HCT116 (cell line): Measurements from ENCODE around the gene TAF6L. TPM values are rescaled to one million over a fixed set of nuclear protein-coding genes. Genes with fewer than 3 reads are reported as not detected.
A peak's percentile ranks its signal among the peaks of the same experiment; 100 is the strongest.

Experiments used
- ATAC-seq: fragments of 200-7000 bp; cut with Tn5 transposase; 2 replicates; pipeline ENCODE4 v1.9.1; 2020; ENCODE audit warnings: mild to moderate bottlenecking, moderate library complexity
- BruUV-seq: library from RNA; stranded (reverse); fragments of 400-500 nt; replicated peaks from 2 replicates; lab custom pipeline; 2021; lab: Mats Ljungman, UMichigan
- CTCF ChIA-PET: fragments of 300-600 bp; sonication (Branson Sonifier 250); formaldehyde crosslinking; loops from one replicate; lab custom pipeline; 2021; ENCODE audit warnings: antibody characterized with exemption; lab: Charles Lee
- POLR2A ChIA-PET: fragments of 300-600, 350-600 bp; sonication (Branson Sonifier 250); formaldehyde crosslinking; loops from one replicate; lab custom pipeline; 2021; ENCODE audit warnings: antibody characterized with exemption; lab: Charles Lee
- RAD21 ChIA-PET, 2 experiments: fragments of 300-600 bp; sonication (Branson Sonifier 250); formaldehyde crosslinking; loops; one replicate each; lab custom pipeline; 2023; ENCODE audit warnings: low total read pairs in 2 of 2; ENCODE audit not compliant: uncharacterized antibody in 2 of 2, unreplicated experiment in 2 of 2, low non-redundant PET in 1 of 2; lab: Charles Lee
- DNase-seq: peaks from one replicate; pipeline ENCODE4 v3.0.0-alpha.2; 2010; ENCODE audit warnings: low read depth, low spot score
- H2AFZ ChIP-seq: fragments of 200-600 bp; shearing (Covaris generic), sonication (generic); 2 replicates; pipeline ENCODE4 v1.6.1; 2017; ENCODE audit warnings: low read depth, mixed run types, mixed read lengths, antibody characterized with exemption, low read length; ENCODE audit not compliant: poor library complexity, severe bottlenecking
- H3K27ac ChIP-seq: 2 replicates; pipeline ENCODE4 v1.5.1; 2012; ENCODE audit warnings: low read depth, low read length
- H3K27me3 ChIP-seq: fragments of 200-600 bp; sonication (generic); 2 replicates; pipeline ENCODE4 v1.6.1; 2016; ENCODE audit warnings: mixed run types, low read length, mixed read lengths; ENCODE audit not compliant: insufficient read depth
- H3K36me3 ChIP-seq, 2 experiments: fragments of 200-500 bp in 1 of 2; fragments of 200-600 bp in 1 of 2; sonication (Bioruptor generic) in 1 of 2; sonication (generic) in 1 of 2; 2 replicates each; pipeline versions ENCODE4 v1.5.1 to v1.6.1; 2014 to 2016; ENCODE audit warnings: low read length in 2 of 2, inconsistent platforms in 1 of 2, mixed read lengths in 1 of 2, mixed run types in 1 of 2; ENCODE audit not compliant: insufficient read depth in 2 of 2, control insufficient read depth in 1 of 2
- H3K4me1 ChIP-seq, 2 experiments: fragments of 200-600 bp in 1 of 2; sonication (generic) in 1 of 2; 2 replicates each; pipeline versions ENCODE4 v1.5.1 to v1.6.1; 2012 to 2017; ENCODE audit warnings: low read length in 2 of 2, inconsistent platforms in 1 of 2, mild to moderate bottlenecking in 1 of 2, mixed read lengths in 1 of 2, mixed run types in 1 of 2, moderate library complexity in 1 of 2; ENCODE audit not compliant: insufficient read depth in 2 of 2, control insufficient read depth in 1 of 2
- H3K4me2 ChIP-seq: fragments of 200-600 bp; sonication (generic); 2 replicates; pipeline ENCODE4 v1.6.1; 2017; ENCODE audit warnings: mixed run types, low read length, mixed read lengths
- H3K4me3 ChIP-seq, 2 experiments: fragments of 200-600 bp in 1 of 2; sonication (generic) in 1 of 2; replicated peaks in 1 of 2; 2 replicates each; pipeline ENCODE4 v1.5.1; 2011 to 2016; ENCODE audit warnings: low read length in 2 of 2, control low read depth in 1 of 2, low read depth in 1 of 2, mild to moderate bottlenecking in 1 of 2, mixed read lengths in 1 of 2, mixed run types in 1 of 2
- H3K79me2 ChIP-seq: fragments of 200-600 bp; sonication (generic); 2 replicates; pipeline ENCODE4 v1.6.1; 2017; ENCODE audit warnings: mild to moderate bottlenecking, mixed run types, low read length, moderate library complexity, mixed read lengths; ENCODE audit not compliant: insufficient read depth
- H3K9ac ChIP-seq: fragments of 200-600 bp; sonication (generic); 2 replicates; pipeline ENCODE4 v1.6.1; 2016; ENCODE audit warnings: low read length, mixed read lengths
- H3K9me2 ChIP-seq: fragments of 200-600 bp; sonication (generic), shearing (Covaris generic); 2 replicates; pipeline ENCODE4 v1.6.1; 2017; ENCODE audit warnings: mixed run types, mild to moderate bottlenecking, moderate library complexity; ENCODE audit not compliant: insufficient read depth
- H3K9me3 ChIP-seq, 2 experiments: fragments of 200-500 bp in 1 of 2; fragments of 200-600 bp in 1 of 2; sonication (Bioruptor generic) in 1 of 2; sonication (generic) in 1 of 2; 2 replicates each; pipeline ENCODE4 v1.6.1; 2014 to 2017; ENCODE audit warnings: low read length in 2 of 2, mixed read lengths in 2 of 2, inconsistent platforms in 1 of 2, low read depth in 1 of 2, mild to moderate bottlenecking in 1 of 2, mixed run types in 1 of 2, moderate library complexity in 1 of 2; ENCODE audit not compliant: control insufficient read depth in 1 of 2, insufficient read depth in 1 of 2
- H4K20me1 ChIP-seq: fragments of 200-600 bp; sonication (generic), shearing (Covaris generic); 2 replicates; pipeline ENCODE4 v1.6.1; 2017; ENCODE audit warnings: mixed run types, mild to moderate bottlenecking, moderate library complexity; ENCODE audit not compliant: insufficient read depth
- CBX3 ChIP-seq: IDR thresholded peaks from 2 replicates; pipeline ENCODE4 v1.6.1; 2012; ENCODE audit warnings: low read depth
- EGR1 ChIP-seq: IDR thresholded peaks from 2 replicates; pipeline ENCODE4 v1.6.1; 2012; ENCODE audit warnings: low read depth
- POLR2AphosphoS5 ChIP-seq: IDR thresholded peaks from 2 replicates; pipeline ENCODE4 v1.6.1; 2011; ENCODE audit warnings: mild to moderate bottlenecking, low read depth, low read length, moderate library complexity
- RAD21 ChIP-seq: IDR thresholded peaks from 2 replicates; pipeline ENCODE4 v1.6.1; 2012; ENCODE audit warnings: low read depth, mild to moderate bottlenecking
- SRF ChIP-seq: IDR thresholded peaks from 2 replicates; pipeline ENCODE4 v1.6.1; 2012; ENCODE audit warnings: low read depth
- YY1 ChIP-seq: IDR thresholded peaks from 2 replicates; pipeline ENCODE4 v1.6.1; 2011; ENCODE audit warnings: low read length, low read depth, moderate library complexity, mild to moderate bottlenecking; ENCODE audit not compliant: insufficient replicate concordance; ENCODE audit errors: extremely low read depth
- ZFX ChIP-seq: fragments of 450-650 bp; IDR thresholded peaks from 2 replicates; pipeline ENCODE4 v1.6.1; 2017
- intact Hi-C: fragments of 100-400 bp; cut with micrococcal nuclease; formaldehyde crosslinking; loops from 2 replicates; pipeline ENCODE4 v1.10.0; 2022
- total RNA-seq: library from RNA; stranded (reverse); gene quantifications from one replicate; pipeline ENCODE4 v1.2.1, GENCODE V29; 2021; ENCODE audit not compliant: unreplicated experiment
- TF ChIP-seq, protein P1 (sequence below), 3 experiments: fragments of 200-600 bp in 1 of 3; sonication (generic) in 1 of 3; IDR thresholded peaks in 2 of 3; conservative IDR thresholded peaks in 1 of 3; 2 replicates each; pipeline ENCODE4 v1.5.1; 2012 to 2017; ENCODE audit warnings: low read depth in 2 of 3, low read length in 2 of 3, antibody characterized with exemption in 1 of 3, borderline replicate concordance in 1 of 3, control low read depth in 1 of 3, mild to moderate bottlenecking in 1 of 3, mixed read lengths in 1 of 3, mixed run types in 1 of 3, moderate library complexity in 1 of 3; ENCODE audit not compliant: insufficient read depth in 1 of 3

TAF6L gene
- total RNA-seq, 1 experiment from 2014 or later: 24.2 TPM

DNA sequence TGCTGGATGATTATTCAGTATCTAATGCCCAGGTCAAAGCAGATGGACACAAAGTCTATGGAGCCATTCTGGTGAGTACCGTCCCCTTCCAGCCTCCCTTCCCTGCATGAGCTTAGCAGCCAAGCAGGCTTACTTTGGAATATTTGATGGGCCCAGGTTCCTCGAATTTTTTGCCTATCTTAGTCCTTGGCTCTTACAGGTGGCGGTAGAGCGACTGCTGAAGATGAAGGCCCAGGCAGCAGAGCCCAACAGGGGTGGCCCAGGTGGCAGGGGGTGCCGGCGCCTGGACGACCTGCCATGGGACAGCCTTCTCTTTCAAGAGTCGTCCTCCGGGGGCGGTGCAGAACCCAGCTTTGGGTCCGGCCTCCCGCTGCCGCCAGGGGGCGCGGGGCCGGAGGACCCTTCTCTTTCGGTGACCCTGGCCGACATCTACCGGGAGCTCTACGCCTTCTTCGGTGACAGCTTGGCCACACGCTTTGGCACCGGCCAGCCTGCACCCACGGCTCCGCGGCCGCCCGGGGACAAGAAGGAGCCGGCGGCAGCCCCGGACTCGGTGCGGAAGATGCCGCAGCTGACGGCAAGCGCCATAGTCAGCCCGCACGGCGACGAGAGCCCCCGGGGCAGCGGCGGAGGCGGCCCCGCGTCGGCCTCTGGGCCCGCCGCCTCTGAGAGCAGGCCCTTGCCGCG is 15.3 kb downstream of the TAF6L start:
- Histone ChIP-seq H3K27me3 (no peaks in the 10 kb centered on the region), H3K36me3 (peaks cover 0 to 19% of the 10 kb centered on the region in 2 experiments; a peak in 1 of 4 replicates), H3K4me3 (peak overlapping the region; percentile 62 to 80), H3K9me2 (no peaks in the 10 kb centered on the region)
- ChIA-PET POLR2A (interaction anchor here (0.6 to 6.1 kb wide), 10 partner anchors 16 to 129 kb away, joined by 3 to 82 read pairs (median 5); partner anchors contain the start of genes NXF1, SLC3A2, TAF6L and WDR74), RAD21 (interaction anchor here in 1 of 2 experiments (1.0 kb wide), 1 partner anchor 32 kb away, joined by 3 read pairs; the partner anchor contains the start of gene ZBTB3)
- ATAC-seq: peak; percentile 72
- DNase-seq: peak; percentile 67
- BruUV-seq: no TSS peak
- TF ChIP-seq RAD21 (no peak), EGR1 (no peak), POLR2AphosphoS5 (no peak), SRF (no peak), CBX3 (no peak), ZFX (no peak), YY1 (peak; percentile 70)
- TF ChIP-seq, protein P1, sequence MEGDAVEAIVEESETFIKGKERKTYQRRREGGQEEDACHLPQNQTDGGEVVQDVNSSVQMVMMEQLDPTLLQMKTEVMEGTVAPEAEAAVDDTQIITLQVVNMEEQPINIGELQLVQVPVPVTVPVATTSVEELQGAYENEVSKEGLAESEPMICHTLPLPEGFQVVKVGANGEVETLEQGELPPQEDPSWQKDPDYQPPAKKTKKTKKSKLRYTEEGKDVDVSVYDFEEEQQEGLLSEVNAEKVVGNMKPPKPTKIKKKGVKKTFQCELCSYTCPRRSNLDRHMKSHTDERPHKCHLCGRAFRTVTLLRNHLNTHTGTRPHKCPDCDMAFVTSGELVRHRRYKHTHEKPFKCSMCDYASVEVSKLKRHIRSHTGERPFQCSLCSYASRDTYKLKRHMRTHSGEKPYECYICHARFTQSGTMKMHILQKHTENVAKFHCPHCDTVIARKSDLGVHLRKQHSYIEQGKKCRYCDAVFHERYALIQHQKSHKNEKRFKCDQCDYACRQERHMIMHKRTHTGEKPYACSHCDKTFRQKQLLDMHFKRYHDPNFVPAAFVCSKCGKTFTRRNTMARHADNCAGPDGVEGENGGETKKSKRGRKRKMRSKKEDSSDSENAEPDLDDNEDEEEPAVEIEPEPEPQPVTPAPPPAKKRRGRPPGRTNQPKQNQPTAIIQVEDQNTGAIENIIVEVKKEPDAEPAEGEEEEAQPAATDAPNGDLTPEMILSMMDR (IDR thresholded peaks at IDR 0.05 in 2 of 3, conservative IDR thresholded peaks at IDR 0.05 in 1 of 3; ENCODE audit: borderline replicate concordance in 1 of 3, insufficient read depth in 1 of 3, low read depth in 2 of 3, low read length in 2 of 3): peak in 2 of 3 experiments; percentile 88 to 99; a peak in 4 of 6 replicates
- TF ChIP-seq, all 23 proteins: peak for 2
- peaks cover 48% of the 10 kb centered on the region for H3K79me2 ChIP-seq
- H3K9ac ChIP-seq: peak overlapping the region; percentile 86
- H3K9me3 ChIP-seq: no peaks in the 10 kb centered on the region
- peak overlapping the region; percentile 96 for H3K27ac ChIP-seq
- H3K4me1 ChIP-seq: peaks cover 17 to 38% of the 10 kb centered on the region in 2 experiments; a peak in 3 of 4 replicates
- H2AFZ ChIP-seq: no peak overlapping the region
- H4K20me1 ChIP-seq: no peaks in the 10 kb centered on the region
- peak overlapping the region; percentile 91 for H3K4me2 ChIP-seq
- CTCF ChIA-PET: interaction anchor here (0.7 to 2.5 kb wide), 27 partner anchors 9 to 392 kb away, joined by 3 to 27 read pairs (median 4); partner anchors contain the start of genes C11orf98, CSKMT, HNRNPUL2 and POLR2G
- intact Hi-C loops: loop anchor here (1.0 to 5.0 kb wide), 4 partner anchors 54 to 114 kb away; partner anchors contain the start of genes LBHD1, SLC3A2 and UQCC3
